K562 (cell line): ENCODE measurements around the gene ELK1. TPM values are rescaled to one million over a fixed set of nuclear protein-coding genes. Genes with fewer than 3 reads are reported as not detected.

Experiments
- ATAC-seq: fragments of 200-7000 bp; cut with Tn5 transposase; 3 replicates; pipeline ENCODE4 v1.9.1; 2020; ENCODE audit warnings: moderate library complexity
- BruUV-seq: library from RNA; stranded (reverse); fragments of 400-500 nt; replicated peaks from 2 replicates; lab custom pipeline; 2021; lab: Mats Ljungman, UMichigan
- CTCF ChIA-PET: fragments of 300-600 bp; formaldehyde crosslinking; extraction: SDS; loops from one replicate; lab custom pipeline; 2021; ENCODE audit warnings: low intra/inter-chr PET ratio; lab: Yijun Ruan, JAX
- POLR2A ChIA-PET: fragments of 300-600, 350-650 bp; sonication (Branson Sonifier 250); formaldehyde crosslinking; extraction: SDS; loops from one replicate; lab custom pipeline; 2021; ENCODE audit warnings: antibody characterized with exemption, inconsistent platforms; lab: Yijun Ruan, JAX
- DNase-seq, 4 experiments: peaks; one replicate each; pipeline versions ENCODE4 v3.0.0 to v3.0.0-alpha.2; 2011 to 2018; ENCODE audit warnings: low spot score in 3 of 4, mixed read lengths in 3 of 4; ENCODE audit errors: extremely low read depth in 1 of 4
- FAIRE-seq: peaks from 2 replicates; lab custom pipeline; 2011; peaks lifted over from hg19 to GRCh38; lab: Jason Lieb, UNC
- H2AFZ ChIP-seq: 2 replicates; pipeline ENCODE4 v1.6.0; 2011; ENCODE audit warnings: low read depth, low read length, control low read depth, inconsistent platforms
- H3K27ac ChIP-seq: fragments of 200-600 bp; 3 replicates; pipeline ENCODE4 v1.8.0; 2011; ENCODE audit warnings: low read depth, mild to moderate bottlenecking, control low read depth, inconsistent platforms, low read length, moderate library complexity, mixed read lengths; ENCODE audit errors: extremely low read depth
- H3K27me3 ChIP-seq, 2 experiments: fragments of 300-600 bp in 1 of 2; 2 replicates in 1 of 2; 3 replicates in 1 of 2; pipeline versions ENCODE4 v1.6.0 to v1.8.0; 2011; ENCODE audit warnings: inconsistent platforms in 2 of 2, low read length in 2 of 2, mild to moderate bottlenecking in 1 of 2, mixed read lengths in 1 of 2, moderate library complexity in 1 of 2; ENCODE audit not compliant: control insufficient read depth in 2 of 2, insufficient read depth in 2 of 2
- H3K36me3 ChIP-seq: fragments of 300-600 bp; 3 replicates; pipeline ENCODE4 v1.8.0; 2011; ENCODE audit warnings: mild to moderate bottlenecking, low read length, inconsistent platforms; ENCODE audit not compliant: control insufficient read depth, insufficient read depth
- H3K4me1 ChIP-seq, 2 experiments: fragments of 200-600 bp in 1 of 2; replicated peaks in 1 of 2; 2 replicates in 1 of 2; 3 replicates in 1 of 2; pipeline versions ENCODE4 v1.5.1 to v1.8.0; 2011; ENCODE audit warnings: inconsistent platforms in 2 of 2, low read length in 2 of 2, mild to moderate bottlenecking in 1 of 2, mixed read lengths in 1 of 2, moderate library complexity in 1 of 2; ENCODE audit not compliant: control insufficient read depth in 2 of 2, insufficient read depth in 2 of 2
- H3K4me2 ChIP-seq: 2 replicates; pipeline ENCODE4 v1.6.1; 2011; ENCODE audit warnings: low read length, control low read depth, inconsistent platforms, mixed read lengths; ENCODE audit not compliant: insufficient read depth
- H3K4me3 ChIP-seq: fragments of 200-600 bp; sonication (generic), shearing (Covaris generic); 2 replicates; pipeline ENCODE4 v1.5.1; 2016; ENCODE audit warnings: control low read depth, inconsistent platforms
- H3K79me2 ChIP-seq: fragments of 200-600 bp; 3 replicates; pipeline ENCODE4 v1.8.0; 2011; ENCODE audit warnings: low read length, inconsistent platforms; ENCODE audit not compliant: control insufficient read depth, insufficient read depth
- H3K9ac ChIP-seq, 2 experiments: 2 replicates each; pipeline versions ENCODE4 v1.6.0 to v1.6.1; 2011; ENCODE audit warnings: low read depth in 2 of 2, low read length in 2 of 2, control low read depth in 1 of 2, inconsistent platforms in 1 of 2, mild to moderate bottlenecking in 1 of 2, mixed read lengths in 1 of 2; ENCODE audit not compliant: insufficient read depth in 1 of 2
- H3K9me1 ChIP-seq: one replicate; pipeline ENCODE4 v1.6.0; 2011; ENCODE audit warnings: inconsistent platforms, mild to moderate bottlenecking, low read length, moderate library complexity; ENCODE audit not compliant: control insufficient read depth, insufficient read depth
- H3K9me3 ChIP-seq: replicated peaks from 2 replicates; pipeline ENCODE4 v1.5.1; 2011; ENCODE audit warnings: low read depth, low read length, inconsistent platforms; ENCODE audit not compliant: control insufficient read depth, insufficient read depth
- H4K20me1 ChIP-seq: replicated peaks from 2 replicates; pipeline ENCODE4 v1.6.1; 2011; ENCODE audit warnings: low read length, inconsistent platforms, mixed read lengths; ENCODE audit not compliant: control insufficient read depth, insufficient read depth
- GATA2 ChIP-seq: sonication (generic); formaldehyde crosslinking; IDR thresholded peaks from 2 replicates; pipeline ENCODE4 v1.4.0; 2020; ENCODE audit warnings: mild to moderate bottlenecking, missing genetic modification reagents
- KHSRP ChIP-seq: fragments of 450-650 bp; IDR thresholded peaks from 2 replicates; pipeline ENCODE4 v1.6.1; 2017
- MYBL2 ChIP-seq, 2 experiments: fragments of 450-650 bp in 1 of 2; sonication (generic) in 1 of 2; formaldehyde crosslinking in 1 of 2; IDR thresholded peaks; 2 replicates each; pipeline versions ENCODE4 v1.6.1 to v1.8.1; 2017 to 2022; ENCODE audit warnings: borderline replicate concordance in 1 of 2, inconsistent platforms in 1 of 2, low read depth in 1 of 2, mild to moderate bottlenecking in 1 of 2, missing genetic modification reagents in 1 of 2, moderate library complexity in 1 of 2
- NRF1 ChIP-seq, 2 experiments: fragments of 450-650 bp; IDR thresholded peaks in 1 of 2; conservative IDR thresholded peaks in 1 of 2; 2 replicates each; pipeline ENCODE4 v1.6.1; 2014; ENCODE audit warnings: mild to moderate bottlenecking in 2 of 2
- POLR2A ChIP-seq: fragments of 450-650 bp; conservative IDR thresholded peaks from 2 replicates; pipeline ENCODE4 v1.6.1; 2016
- POLR2B ChIP-seq: fragments of 450-650 bp; IDR thresholded peaks from 2 replicates; pipeline ENCODE4 v1.6.1; 2018; ENCODE audit warnings: low read depth; ENCODE audit not compliant: partially characterized antibody
- RFX1 ChIP-seq: fragments of 450-650 bp; IDR thresholded peaks from 2 replicates; pipeline ENCODE4 v1.6.1; 2016; ENCODE audit warnings: mild to moderate bottlenecking, moderate library complexity
- WGBS: fragments of 100-300 bp; shearing (Covaris generic); methylation state at CpG from one replicate; pipeline ENCODE4 v1.1.6; 2016; ENCODE audit warnings: low coverage, mixed read lengths; ENCODE audit not compliant: insufficient coverage; ENCODE audit errors: missing lambda C conversion rate; 5-methylcytosine and 5-hydroxymethylcytosine counted together
- in situ Hi-C: fragments of 300-500 bp; cut with MboI; formaldehyde crosslinking; loops from 4 replicates; pipeline ENCODE4 v1.15.0; 2018; ENCODE audit warnings: inconsistent platforms, mixed read lengths
- intact Hi-C: fragments of 100-400 bp; cut with micrococcal nuclease; formaldehyde crosslinking; loops from 2 replicates; pipeline ENCODE4 v1.14.2; 2022
- polyA plus RNA-seq, 8 experiments: library from polyadenylated mRNA; depleted of rRNA in 4 of 8; stranded (reverse) in 5 of 8; unstranded in 3 of 8; fragments of >200 nt; fragmentation: Nextera tagmentation in 2 of 8; fragmentation: Illumina TruSeq in 1 of 8; extraction: Ambion mirVana in 2 of 8; extraction: Trizol in 1 of 8; gene quantifications; 2 replicates each; pipeline versions ENCODE4 v1.2.1 to v1.2.3, GENCODE V29; 2011 to 2014; ENCODE audit warnings: inconsistent platforms in 1 of 8, missing spikeins in 1 of 8
- total RNA-seq, 7 experiments: library from RNA; depleted of rRNA in 6 of 7; stranded (reverse); fragments of >200 nt in 6 of 7; fragmentation: Illumina TruSeq in 2 of 7; extraction: Trizol in 2 of 7; gene quantifications; 2 replicates each; pipeline versions ENCODE4 v1.2.1 to v1.2.3, GENCODE V29; 2011 to 2021; ENCODE audit warnings: low replicate concordance in 1 of 7
- TF ChIP-seq, protein P1 (sequence below): IDR thresholded peaks from 3 replicates; pipeline ENCODE4 v1.6.1; 2011; ENCODE audit warnings: borderline replicate concordance, mild to moderate bottlenecking, moderate library complexity; ENCODE audit not compliant: insufficient read length; ENCODE audit errors: extremely low read depth
- TF ChIP-seq, protein P2 (sequence below): fragments of 250-450 bp; sonication (Bioruptor Pico); IDR thresholded peaks from 2 replicates; pipeline ENCODE4 v1.8.0; 2022; ENCODE audit warnings: moderate library complexity, mild to moderate bottlenecking, inconsistent platforms
- TF ChIP-seq, protein P3 (sequence below), 2 experiments: IDR thresholded peaks; 2 replicates each; pipeline ENCODE4 v1.6.1; 2011; ENCODE audit warnings: borderline replicate concordance in 1 of 2, control low read depth in 1 of 2, low read depth in 1 of 2, low read length in 1 of 2, mild to moderate bottlenecking in 1 of 2, mixed read lengths in 1 of 2, moderate library complexity in 1 of 2; ENCODE audit not compliant: insufficient read depth in 1 of 2, insufficient read length in 1 of 2, poor library complexity in 1 of 2, severe bottlenecking in 1 of 2; ENCODE audit errors: extremely low read depth in 1 of 2
- TF ChIP-seq, protein P4 (sequence below): sonication (generic); formaldehyde crosslinking; IDR thresholded peaks from 2 replicates; pipeline ENCODE4 v1.8.0; 2022; ENCODE audit warnings: missing genetic modification reagents, mild to moderate bottlenecking, moderate library complexity, borderline replicate concordance

The ELK1 gene
- total and polyA plus RNA-seq, 9 of the 15 experiments (the other 6 are each of a cell fraction or from before 2014, with no cell fraction given): 4.4 to 74.9 (median 26.5) TPM

DNA sequence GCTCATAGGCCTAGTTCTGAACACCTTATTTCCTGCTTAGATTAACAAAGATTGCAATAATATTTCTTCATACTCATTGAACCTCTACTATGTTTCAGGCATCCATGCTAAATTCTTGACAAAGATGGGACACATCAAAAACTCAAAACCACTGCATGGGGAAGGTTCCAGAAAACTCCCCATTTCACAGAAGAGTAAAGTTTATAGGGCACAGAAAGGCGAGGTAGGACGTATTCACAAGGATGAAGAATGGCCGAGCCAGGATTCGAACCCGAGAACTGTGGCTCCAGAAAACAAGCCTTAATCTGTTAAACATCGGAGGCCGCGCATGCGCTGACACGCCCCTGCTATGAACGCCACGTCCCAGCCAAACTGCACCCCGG, 7.9 kb upstream of the ELK1 start (continued):
- TF ChIP-seq NRF1 (conservative IDR thresholded peaks at IDR 0.05 in 1 of 2, IDR thresholded peaks at IDR 0.05 in 1 of 2): peak; percentile 93 to 94
- TF ChIP-seq, protein P1, sequence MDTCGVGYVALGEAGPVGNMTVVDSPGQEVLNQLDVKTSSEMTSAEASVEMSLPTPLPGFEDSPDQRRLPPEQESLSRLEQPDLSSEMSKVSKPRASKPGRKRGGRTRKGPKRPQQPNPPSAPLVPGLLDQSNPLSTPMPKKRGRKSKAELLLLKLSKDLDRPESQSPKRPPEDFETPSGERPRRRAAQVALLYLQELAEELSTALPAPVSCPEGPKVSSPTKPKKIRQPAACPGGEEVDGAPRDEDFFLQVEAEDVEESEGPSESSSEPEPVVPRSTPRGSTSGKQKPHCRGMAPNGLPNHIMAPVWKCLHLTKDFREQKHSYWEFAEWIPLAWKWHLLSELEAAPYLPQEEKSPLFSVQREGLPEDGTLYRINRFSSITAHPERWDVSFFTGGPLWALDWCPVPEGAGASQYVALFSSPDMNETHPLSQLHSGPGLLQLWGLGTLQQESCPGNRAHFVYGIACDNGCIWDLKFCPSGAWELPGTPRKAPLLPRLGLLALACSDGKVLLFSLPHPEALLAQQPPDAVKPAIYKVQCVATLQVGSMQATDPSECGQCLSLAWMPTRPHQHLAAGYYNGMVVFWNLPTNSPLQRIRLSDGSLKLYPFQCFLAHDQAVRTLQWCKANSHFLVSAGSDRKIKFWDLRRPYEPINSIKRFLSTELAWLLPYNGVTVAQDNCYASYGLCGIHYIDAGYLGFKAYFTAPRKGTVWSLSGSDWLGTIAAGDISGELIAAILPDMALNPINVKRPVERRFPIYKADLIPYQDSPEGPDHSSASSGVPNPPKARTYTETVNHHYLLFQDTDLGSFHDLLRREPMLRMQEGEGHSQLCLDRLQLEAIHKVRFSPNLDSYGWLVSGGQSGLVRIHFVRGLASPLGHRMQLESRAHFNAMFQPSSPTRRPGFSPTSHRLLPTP: peak; percentile 84
- peak; percentile 29; the same call in 1 of the 2 replicates for TF ChIP-seq GATA2

DNA sequence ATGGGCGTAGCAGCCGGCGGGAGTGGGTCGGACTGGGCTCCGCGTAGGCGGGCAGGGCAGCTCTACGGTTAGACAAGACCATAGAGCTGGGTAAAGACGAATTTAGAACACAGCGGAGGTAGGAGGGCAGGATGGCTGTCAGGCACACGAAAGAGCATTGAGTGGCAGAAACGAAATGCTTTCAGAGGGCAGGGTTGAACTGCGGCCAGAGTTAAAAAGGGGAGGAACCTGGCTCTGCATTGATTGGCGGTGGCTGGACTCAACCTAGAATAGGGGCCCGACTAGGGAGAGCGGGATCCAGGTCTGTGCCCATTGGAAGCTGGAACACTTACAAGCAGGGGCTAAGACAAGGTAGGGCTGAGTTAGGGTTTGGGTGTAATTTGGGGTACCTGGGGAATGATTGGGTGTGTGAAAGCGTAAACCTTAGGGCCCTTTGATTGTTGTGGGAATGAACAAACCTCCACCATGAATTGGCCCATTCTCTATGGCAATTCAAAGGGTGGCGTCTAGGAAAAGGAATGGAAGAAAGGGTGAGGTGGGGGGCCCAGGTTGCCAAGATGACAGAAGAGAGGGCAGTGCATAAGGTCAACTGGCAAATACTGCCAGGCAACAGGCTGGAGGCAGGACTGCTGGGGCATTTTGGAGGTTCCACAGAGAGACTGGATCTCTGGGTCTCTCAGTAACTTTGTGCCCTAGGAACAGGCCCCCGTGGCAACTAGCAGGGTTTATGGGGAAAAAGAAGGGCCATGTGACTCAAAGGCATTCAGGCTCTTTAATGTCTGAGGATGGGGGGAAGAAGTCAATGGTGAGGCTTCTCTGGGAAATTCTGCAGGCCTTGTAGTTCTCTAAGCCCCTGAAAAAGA, 911 bp upstream of the ELK1 start:
- peak overlapping the region; percentile 85 for H3K4me3 ChIP-seq
- intact Hi-C loops: no loop called here
- BruUV-seq: no TSS peak
- POLR2A ChIA-PET: interaction anchor here (0.5 to 1.3 kb wide), 2 partner anchors 17 to 130 kb away, joined by 3 to 4 read pairs; no protein-coding TSS in a partner anchor
- H3K79me2 ChIP-seq: peaks cover 40% of the 10 kb centered on the region
- FAIRE-seq (no peak), DNase-seq (no peak), ATAC-seq (peak; percentile 24)
- in situ Hi-C loops: no loop called here
- WGBS: 19% methylated on average over 10 of the region's 19 CpGs
- H3K4me1 ChIP-seq: peaks cover 21 to 29% of the 10 kb centered on the region in 2 experiments; a peak in 4 of 5 replicates
- peak overlapping the region; percentile 69 for H2AFZ ChIP-seq
- CTCF ChIA-PET: no interaction called here
- H3K36me3 ChIP-seq: peaks cover 80% of the 10 kb centered on the region; the same call in 2 of the 3 replicates
- H4K20me1 ChIP-seq: no peaks in the 10 kb centered on the region
- H3K9ac ChIP-seq: peak overlapping the region; percentile 47 to 88
- no peaks in the 10 kb centered on the region for H3K9me3 ChIP-seq
- H3K27ac ChIP-seq: peak overlapping the region; percentile 77
- peak overlapping the region; percentile 93 for H3K4me2 ChIP-seq
- H3K9me1 ChIP-seq: no peaks in the 10 kb centered on the region
- H3K27me3 ChIP-seq: no peaks in the 10 kb centered on the region
- TF ChIP-seq, protein P2, sequence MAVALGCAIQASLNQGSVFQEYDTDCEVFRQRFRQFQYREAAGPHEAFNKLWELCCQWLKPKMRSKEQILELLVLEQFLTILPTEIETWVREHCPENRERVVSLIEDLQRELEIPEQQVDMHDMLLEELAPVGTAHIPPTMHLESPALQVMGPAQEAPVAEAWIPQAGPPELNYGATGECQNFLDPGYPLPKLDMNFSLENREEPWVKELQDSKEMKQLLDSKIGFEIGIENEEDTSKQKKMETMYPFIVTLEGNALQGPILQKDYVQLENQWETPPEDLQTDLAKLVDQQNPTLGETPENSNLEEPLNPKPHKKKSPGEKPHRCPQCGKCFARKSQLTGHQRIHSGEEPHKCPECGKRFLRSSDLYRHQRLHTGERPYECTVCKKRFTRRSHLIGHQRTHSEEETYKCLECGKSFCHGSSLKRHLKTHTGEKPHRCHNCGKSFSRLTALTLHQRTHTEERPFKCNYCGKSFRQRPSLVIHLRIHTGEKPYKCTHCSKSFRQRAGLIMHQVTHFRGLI (CRISPR knock-in tag): no peak
- TF ChIP-seq RFX1: no peak
- TF ChIP-seq, protein P3, sequence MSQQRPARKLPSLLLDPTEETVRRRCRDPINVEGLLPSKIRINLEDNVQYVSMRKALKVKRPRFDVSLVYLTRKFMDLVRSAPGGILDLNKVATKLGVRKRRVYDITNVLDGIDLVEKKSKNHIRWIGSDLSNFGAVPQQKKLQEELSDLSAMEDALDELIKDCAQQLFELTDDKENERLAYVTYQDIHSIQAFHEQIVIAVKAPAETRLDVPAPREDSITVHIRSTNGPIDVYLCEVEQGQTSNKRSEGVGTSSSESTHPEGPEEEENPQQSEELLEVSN (IDR thresholded peaks at IDR 0.05; ENCODE audit: borderline replicate concordance in 1 of 2, extremely low read depth in 1 of 2, insufficient read depth in 1 of 2, insufficient read length in 1 of 2, low read depth in 1 of 2, low read length in 1 of 2, poor library complexity in 1 of 2, severe bottlenecking in 1 of 2): peak in 1 of 2 experiments; percentile 2
- TF ChIP-seq, protein P4, sequence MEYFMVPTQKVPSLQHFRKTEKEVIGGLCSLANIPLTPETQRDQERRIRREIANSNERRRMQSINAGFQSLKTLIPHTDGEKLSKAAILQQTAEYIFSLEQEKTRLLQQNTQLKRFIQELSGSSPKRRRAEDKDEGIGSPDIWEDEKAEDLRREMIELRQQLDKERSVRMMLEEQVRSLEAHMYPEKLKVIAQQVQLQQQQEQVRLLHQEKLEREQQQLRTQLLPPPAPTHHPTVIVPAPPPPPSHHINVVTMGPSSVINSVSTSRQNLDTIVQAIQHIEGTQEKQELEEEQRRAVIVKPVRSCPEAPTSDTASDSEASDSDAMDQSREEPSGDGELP (CRISPR knock-in tag): no peak
- TF ChIP-seq KHSRP: no peak
- TF ChIP-seq MYBL2 (IDR thresholded peaks at IDR 0.05; ENCODE audit: low read depth): no peak
- TF ChIP-seq MYBL2 (CRISPR knock-in tag; IDR thresholded peaks at IDR 0.05; ENCODE audit: borderline replicate concordance): no peak
- TF ChIP-seq POLR2B: peak; percentile 63
- TF ChIP-seq POLR2A: peak; percentile 46
